HuH-7.5 (cell line): Measurements from ENCODE around the gene S100A11.

Source experiments
- DNase-seq: peaks from one replicate; pipeline ENCODE4 v3.0.0; 2011; ENCODE audit warnings: low spot score

Gene S100A11

GRCh38 chr1:152001631-152002584, 34.9 kb downstream of the S100A11 start:
- DNase-seq: peak; percentile 51

GRCh38 chr1:152000964-152001630, 35.7 kb downstream of the S100A11 start:
- no peak for DNase-seq

- DNase-seq: no peak
Measured at GRCh38 chr1:151998611-151999362, 38.0 kb downstream of the S100A11 start.

GRCh38 chr1:151997284-151997570, 39.6 kb downstream of the S100A11 start:
- no peak for DNase-seq

GRCh38 chr1:151995774-151996173, 41.0 kb downstream of the S100A11 start:
- no peak for DNase-seq

- DNase-seq: no peak
Measured at GRCh38 chr1:151994956-151995355, 41.8 kb downstream of the S100A11 start.

- peak; percentile 67 for DNase-seq
Measured at GRCh38 chr1:151993734-151994496, 42.9 kb downstream of the S100A11 start, which contains the start of gene S100A10. TSS of gene S100A10 (minus strand) at chr1:151993859. CDS start at chr1:151986230, 7,629 bp downstream.

GRCh38 chr1:151993084-151993733, 43.6 kb downstream of the S100A11 start:
- no peak for DNase-seq

- DNase-seq: peak; percentile 65
Measured at GRCh38 chr1:151992303-151993083, 44.3 kb downstream of the S100A11 start.

- no peak for DNase-seq
Measured at GRCh38 chr1:151991663-151992302, 45.0 kb downstream of the S100A11 start.

GRCh38 chr1:151990856-151991198, 46.0 kb downstream of the S100A11 start:
- no peak for DNase-seq

GRCh38 chr1:151990058-151990855, 46.5 kb downstream of the S100A11 start:
- no peak for DNase-seq

GRCh38 chr1:151989211-151989862, 47.5 kb downstream of the S100A11 start:
- no peak for DNase-seq

- DNase-seq: no peak
Measured at GRCh38 chr1:151988405-151988923, 48.3 kb downstream of the S100A11 start.

GRCh38 chr1:151986501-151987190, 50.2 kb downstream of the S100A11 start:
- no peak for DNase-seq

GRCh38 chr1:151985768-151986167, 51.0 kb downstream of the S100A11 start:
- no peak for DNase-seq

GRCh38 chr1:151985270-151985669, 51.5 kb downstream of the S100A11 start:
- no peak for DNase-seq
